Posterior cingulate gyrus (tissue), 11 donors: ENCODE results near the gene MSRB1.

Experiments used
- DNase-seq, 10 donors: peaks; one replicate each; pipeline versions ENCODE4 v3.0.0 to v3.0.0-alpha.2; 2020 to 2021; ENCODE audit warnings: mixed read lengths in 3 of 10
- intact Hi-C: fragments of 100-400 bp; cut with DNase I; formaldehyde crosslinking; loops from one replicate; pipeline ENCODE4 v1.15.1; 2023

Gene MSRB1

DNA sequence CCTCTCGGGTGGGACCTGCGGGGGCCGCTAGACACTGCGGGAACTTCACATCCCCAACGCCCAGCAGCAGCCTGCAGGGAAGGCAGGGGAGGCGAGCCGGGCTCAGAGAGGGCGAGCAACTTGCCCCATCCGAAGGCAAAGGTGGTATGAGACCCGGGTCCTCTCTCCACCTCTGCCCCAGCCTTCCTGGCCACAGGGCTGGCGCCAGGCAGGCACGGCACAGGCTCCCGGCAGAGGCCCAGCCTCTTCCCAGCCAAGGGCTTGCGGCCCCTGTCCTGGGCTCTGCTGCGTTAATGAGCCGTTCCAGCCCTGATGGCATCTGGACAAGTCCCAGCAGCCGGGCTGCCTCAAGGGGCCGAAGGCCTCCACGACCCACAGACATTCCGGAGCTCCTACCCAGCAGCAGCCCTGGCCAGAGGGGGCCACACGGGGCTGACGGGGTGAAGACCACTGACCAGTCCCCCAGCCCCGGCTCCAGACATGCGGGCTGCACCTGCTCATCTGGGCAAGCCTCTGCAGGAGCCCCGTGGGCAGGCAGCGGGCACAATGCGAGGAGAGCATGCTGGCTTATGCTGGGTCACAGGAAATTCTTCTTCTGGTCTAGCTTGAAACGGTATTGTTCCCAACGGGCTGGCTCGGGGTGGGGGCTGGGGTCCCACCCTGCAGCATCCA lies 23.5 kb downstream of the MSRB1 start:
- no peak for DNase-seq
- intact Hi-C loops = no loop called here

DNA sequence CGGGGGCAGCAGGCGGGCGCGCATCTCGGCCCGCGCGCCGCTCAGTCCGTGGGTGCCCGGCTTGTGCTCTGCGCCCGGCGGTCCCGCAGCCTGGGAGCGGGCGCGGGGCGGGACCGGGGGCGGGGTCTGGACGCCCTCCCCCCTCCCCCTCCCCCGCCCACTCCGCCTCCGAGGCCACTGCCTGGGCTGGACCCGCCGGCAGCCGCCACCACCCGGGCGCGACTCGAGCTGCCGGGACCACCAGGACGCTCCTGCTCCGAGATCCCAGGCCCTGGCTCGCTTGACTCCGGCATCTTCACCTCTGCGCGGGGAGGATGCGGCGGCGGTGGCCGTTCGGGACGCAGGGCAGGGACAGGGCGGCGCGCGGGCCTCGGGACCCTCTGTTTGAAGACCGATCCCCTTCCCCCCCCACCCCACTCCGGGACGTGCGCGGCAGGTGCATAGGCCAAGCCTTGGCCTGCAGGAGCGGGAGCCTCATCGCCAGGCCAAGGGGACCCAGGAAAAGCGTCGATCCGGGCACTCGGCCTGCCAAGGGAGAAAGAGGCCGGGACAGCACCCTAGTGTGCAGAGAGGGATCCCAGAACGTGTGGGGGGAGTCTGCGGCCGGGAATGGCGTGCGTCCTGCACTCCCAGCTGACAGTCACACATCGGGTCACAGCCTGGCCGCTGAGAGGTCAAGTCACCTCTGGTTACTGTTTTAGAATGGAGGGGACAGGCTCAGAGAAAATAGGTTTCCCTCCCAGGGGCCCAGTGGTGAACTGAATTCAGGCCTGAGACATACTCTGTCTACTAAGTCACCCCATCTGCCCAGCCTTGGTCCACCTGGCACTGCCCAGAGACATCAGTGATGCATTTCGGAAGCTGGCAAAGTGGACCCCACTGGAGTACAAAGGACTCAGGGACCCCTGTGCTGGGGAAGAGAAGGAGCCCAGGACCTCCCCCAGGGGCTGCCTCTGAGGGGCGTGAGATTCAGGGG lies 24.4 kb downstream of the MSRB1 start, which contains the start of gene HS3ST6:
Gene HS3ST6, minus strand, starts transcription at position 65 of the 976 bp plus-strand sequence. CDS start 92 bp downstream, outside the sequence.
- intact Hi-C loops = no loop called here
- DNase-seq = no peak

- intact Hi-C loops = no loop called here
- DNase-seq = no peak
These were observed 25.2 kb downstream of the MSRB1 start for GRCh38 chr16:1917665-1918350.

DNA sequence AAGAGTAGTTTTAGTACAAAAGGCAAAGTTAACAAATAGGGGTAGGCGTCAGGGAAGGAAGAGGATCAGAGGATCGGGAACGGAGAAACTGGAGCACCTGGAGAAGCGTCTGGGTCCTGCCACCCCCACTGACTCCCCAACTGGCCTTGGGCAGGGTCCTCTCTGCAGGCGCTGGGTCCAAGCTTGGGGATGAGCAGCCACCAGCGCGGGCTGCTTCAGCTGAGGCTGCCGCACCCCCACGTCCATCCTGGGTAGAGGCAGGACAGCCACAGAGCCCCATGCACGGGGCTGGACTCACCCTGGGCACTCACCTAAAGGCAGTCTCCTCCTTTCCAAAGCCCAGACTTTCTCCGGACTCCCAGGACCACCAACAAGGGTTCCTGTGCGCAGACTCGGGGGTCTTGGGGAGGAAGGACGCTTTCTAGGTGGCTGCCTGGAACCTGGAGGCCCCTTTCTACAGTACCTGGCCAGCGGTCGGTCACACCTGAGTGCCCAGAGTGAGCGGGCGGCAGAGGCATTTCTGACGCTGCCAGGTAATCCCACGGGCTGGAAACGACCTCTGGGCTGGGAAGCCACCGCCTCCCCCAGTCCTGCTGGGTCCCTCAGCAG lies 25.8 kb downstream of the MSRB1 start:
- DNase-seq = no peak
- intact Hi-C loops = no loop called here

DNA sequence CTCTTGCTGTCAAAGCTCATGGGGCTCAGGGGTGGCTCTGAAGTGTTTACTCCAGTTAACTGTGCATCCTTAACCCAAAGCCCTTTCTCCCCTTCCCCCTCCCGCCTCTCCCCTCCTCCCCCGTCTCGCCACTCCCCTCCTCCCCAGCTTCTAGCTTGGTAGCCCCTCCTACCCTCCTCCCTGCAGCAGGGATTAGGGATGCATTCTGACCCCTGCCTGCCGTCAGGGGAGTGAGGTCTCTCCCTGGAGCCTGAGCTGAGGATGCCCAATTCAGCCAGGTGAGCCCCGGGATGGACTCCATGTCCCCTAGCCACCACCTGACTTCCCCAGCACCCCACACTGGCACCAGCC lies 26.4 kb downstream of the MSRB1 start:
- DNase-seq = no peak
- intact Hi-C loops = no loop called here

- DNase-seq = no peak
- intact Hi-C loops = no loop called here
These were observed 27.0 kb downstream of the MSRB1 start for GRCh38 chr16:1915732-1916639.

DNA sequence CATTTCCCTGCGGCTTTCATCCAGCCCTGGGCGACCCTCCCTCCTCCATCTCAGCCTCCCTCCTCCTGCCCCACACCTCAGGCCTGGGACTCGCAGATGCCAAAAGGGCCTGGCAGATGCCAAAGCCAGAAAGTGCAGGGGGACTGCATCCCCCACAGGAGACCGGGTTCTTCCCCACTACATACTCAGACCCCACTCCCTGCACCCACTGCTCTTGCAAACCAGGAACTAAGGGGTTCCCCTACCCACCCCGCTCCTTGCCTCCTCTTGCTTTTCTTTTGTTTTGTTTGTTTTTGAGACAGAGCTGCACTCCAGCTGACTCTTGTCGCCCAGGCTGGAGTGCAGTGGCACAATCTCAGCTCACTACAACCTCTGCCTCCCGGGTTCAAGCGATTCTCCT lies 28.0 kb downstream of the MSRB1 start:
- no peak for DNase-seq
- intact Hi-C loops = no loop called here

GRCh38 chr16:1914084-1914608 lies 28.9 kb downstream of the MSRB1 start:
- no peak for DNase-seq
- intact Hi-C loops = no loop called here

GRCh38 chr16:1913327-1914083 lies 29.5 kb downstream of the MSRB1 start:
- intact Hi-C loops = no loop called here
- DNase-seq = no peak

GRCh38 chr16:1912215-1912543 lies 30.8 kb downstream of the MSRB1 start:
- intact Hi-C loops = no loop called here

DNA sequence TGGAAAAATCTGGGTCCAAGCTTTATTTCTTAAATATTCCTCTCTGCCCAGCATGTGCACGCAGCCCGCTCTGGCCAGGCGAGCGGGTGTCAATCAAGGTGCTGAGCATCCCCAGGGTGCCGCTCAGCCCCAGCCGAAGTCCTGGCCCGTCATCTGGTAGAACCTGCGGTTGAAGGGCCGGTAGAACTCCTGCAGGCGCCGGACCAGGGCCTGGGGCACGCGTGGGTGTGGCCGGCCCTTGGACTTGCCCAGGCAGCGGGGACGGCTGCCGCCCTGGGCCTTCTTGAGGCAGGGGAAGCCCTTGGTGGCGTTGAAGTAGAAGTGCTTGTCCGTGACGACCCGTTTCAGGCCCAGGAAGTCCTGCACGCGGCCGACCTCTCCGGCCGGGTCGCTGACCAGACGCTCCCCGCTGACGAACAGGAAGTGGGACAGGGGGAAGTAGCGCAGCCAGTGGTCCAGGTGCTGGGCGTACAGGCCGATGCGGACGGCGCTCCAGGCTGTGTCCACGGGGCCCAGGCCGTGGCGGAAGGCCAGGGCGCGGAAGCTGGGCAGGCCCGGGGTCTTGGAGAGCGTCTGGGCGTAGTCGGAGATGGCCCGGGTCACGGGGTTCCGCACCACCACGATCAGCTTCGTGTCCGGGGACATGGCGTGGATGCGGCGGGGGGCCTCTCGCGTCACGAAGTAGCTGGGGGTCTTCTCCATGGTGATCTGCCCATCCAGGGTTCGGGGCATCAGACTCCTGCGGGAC lies 31.4 kb downstream of the MSRB1 start:
- no peak for DNase-seq
- intact Hi-C loops = no loop called here

More at GRCh38 chr16:1912215-1912543, 30.8 kb downstream of the MSRB1 start:
- DNase-seq = no peak

GRCh38 chr16:1909561-1910231 lies 33.3 kb downstream of the MSRB1 start:
- no peak for DNase-seq
- intact Hi-C loops = no loop called here

- intact Hi-C loops = no loop called here
These were observed 34.0 kb downstream of the MSRB1 start for GRCh38 chr16:1908983-1909382.

GRCh38 chr16:1908184-1908583 lies 34.8 kb downstream of the MSRB1 start:
- no peak for DNase-seq
- intact Hi-C loops = no loop called here

More at GRCh38 chr16:1908983-1909382, 34.0 kb downstream of the MSRB1 start:
- no peak for DNase-seq

GRCh38 chr16:1907226-1907860 lies 35.7 kb downstream of the MSRB1 start:
- no peak for DNase-seq
- intact Hi-C loops = no loop called here

DNA sequence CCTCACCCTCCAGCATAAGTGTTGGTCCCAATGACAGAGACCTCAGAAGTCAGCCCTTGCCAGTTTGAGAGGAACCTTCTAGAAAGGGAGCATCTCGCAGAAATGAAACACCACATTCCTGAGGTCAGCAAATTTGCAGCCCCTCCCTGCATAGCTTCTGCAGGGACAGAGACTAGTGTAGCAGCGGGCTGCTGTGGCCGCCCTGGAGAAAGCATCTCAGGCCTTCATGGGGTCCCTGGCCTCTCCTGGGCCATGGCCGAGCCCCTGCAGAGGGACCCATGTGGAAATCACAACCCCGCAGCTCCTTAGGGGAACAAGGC lies 36.2 kb downstream of the MSRB1 start:
- no peak for DNase-seq
- intact Hi-C loops = no loop called here
